Measurements from ENCODE around the gene FADS2.

Gene FADS2

GRCh38 chr11:61868571-61869428 lies 40.7 kb downstream of the FADS2 start:
- Histone ChIP-seq H3K9ac (no peak overlapping the region), H3K27ac (no peak overlapping the region), H3K4me2 (ENCODE audit: low read length) (no peak overlapping the region), H3K79me2 (no peaks in the 10 kb centered on the region), H3K4me1 (no peaks in the 10 kb centered on the region), H3K9me3 (ENCODE audit: control insufficient read depth, low read length) (no peaks in the 10 kb centered on the region), H3K36me3 (ENCODE audit: control insufficient read depth, insufficient read depth, low read length) (no peaks in the 10 kb centered on the region), H2AFZ (no peak overlapping the region), H3K4me3 (ENCODE audit: low read depth, low read length) (no peak overlapping the region), H3K27me3 (ENCODE audit: control insufficient read depth, insufficient read depth, low read length) (no peaks in the 10 kb centered on the region)
- TF ChIP-seq CTCF (IDR thresholded peaks at IDR 0.05): no peak

GRCh38 chr11:61869429-61869707 lies 41.3 kb downstream of the FADS2 start:
- H3K9ac ChIP-seq: no peak overlapping the region

GRCh38 chr11:61869708-61870451 lies 41.8 kb downstream of the FADS2 start:
- Histone ChIP-seq H3K9ac (no peak overlapping the region), H3K27ac (no peak overlapping the region), H3K36me3 (ENCODE audit: control insufficient read depth, insufficient read depth, low read length) (no peaks in the 10 kb centered on the region), H3K9me3 (ENCODE audit: control insufficient read depth, low read length) (no peaks in the 10 kb centered on the region), H3K4me3 (ENCODE audit: low read depth, low read length) (no peak overlapping the region), H2AFZ (no peak overlapping the region), H3K79me2 (no peaks in the 10 kb centered on the region), H3K4me2 (ENCODE audit: low read length) (no peak overlapping the region), H3K4me1 (no peaks in the 10 kb centered on the region), H3K27me3 (ENCODE audit: control insufficient read depth, insufficient read depth, low read length) (no peaks in the 10 kb centered on the region)
- TF ChIP-seq CTCF (IDR thresholded peaks at IDR 0.05): no peak

More at GRCh38 chr11:61869429-61869707, 41.3 kb downstream of the FADS2 start:
- Histone ChIP-seq H3K4me1 (no peaks in the 10 kb centered on the region), H3K27ac (no peak overlapping the region), H3K4me3 (ENCODE audit: low read depth, low read length) (no peak overlapping the region), H3K36me3 (ENCODE audit: control insufficient read depth, insufficient read depth, low read length) (no peaks in the 10 kb centered on the region), H2AFZ (no peak overlapping the region), H3K27me3 (ENCODE audit: control insufficient read depth, insufficient read depth, low read length) (no peaks in the 10 kb centered on the region), H3K9me3 (ENCODE audit: control insufficient read depth, low read length) (no peaks in the 10 kb centered on the region), H3K4me2 (ENCODE audit: low read length) (no peak overlapping the region), H3K79me2 (no peaks in the 10 kb centered on the region)
- TF ChIP-seq CTCF (IDR thresholded peaks at IDR 0.05): no peak

GRCh38 chr11:61870541-61871031 lies 42.5 kb downstream of the FADS2 start:
- Histone ChIP-seq H2AFZ (no peak overlapping the region), H3K36me3 (ENCODE audit: control insufficient read depth, insufficient read depth, low read length) (no peaks in the 10 kb centered on the region), H3K9ac (no peak overlapping the region), H3K4me2 (ENCODE audit: low read length) (no peak overlapping the region), H3K79me2 (no peaks in the 10 kb centered on the region), H3K9me3 (ENCODE audit: control insufficient read depth, low read length) (no peaks in the 10 kb centered on the region), H3K4me3 (ENCODE audit: low read depth, low read length) (no peak overlapping the region), H3K27me3 (ENCODE audit: control insufficient read depth, insufficient read depth, low read length) (no peaks in the 10 kb centered on the region), H3K4me1 (no peaks in the 10 kb centered on the region), H3K27ac (no peak overlapping the region)
- no peak for TF ChIP-seq CTCF (IDR thresholded peaks at IDR 0.05)
